OCI-LY7 (cell line): ENCODE data around the gene GTF3C4. TPM values are rescaled to one million over a fixed set of nuclear protein-coding genes. Genes with fewer than 3 reads are reported as not detected.

Source experiments
- BruUV-seq: library from RNA; stranded (reverse); fragments of 400-500 nt; replicated peaks from 2 replicates; lab custom pipeline; 2021; lab: Mats Ljungman, UMichigan
- CTCF ChIA-PET: fragments of 300-600 bp; sonication (Branson Sonifier 250); formaldehyde crosslinking; loops from one replicate; lab custom pipeline; 2022; ENCODE audit warnings: antibody characterized with exemption; ENCODE audit not compliant: unreplicated experiment; lab: Charles Lee
- POLR2A ChIA-PET: fragments of 300-600 bp; sonication (Branson Sonifier 250); formaldehyde crosslinking; loops from one replicate; lab custom pipeline; 2022; ENCODE audit warnings: antibody characterized with exemption; lab: Charles Lee
- DNase-seq: peaks from one replicate; pipeline ENCODE4 v3.0.0-alpha.2; 2015; ENCODE audit warnings: low spot score
- H2AFZ ChIP-seq: fragments of 200-600 bp; sonication (generic), shearing (Covaris generic); 2 replicates; pipeline ENCODE4 v1.6.1; 2014; ENCODE audit warnings: mild to moderate bottlenecking, antibody characterized with exemption, low read length, moderate library complexity
- H3K27ac ChIP-seq: fragments of 200-600 bp; sonication (generic); 2 replicates; pipeline ENCODE4 v1.5.1; 2014; ENCODE audit warnings: mixed run types, low read depth, mild to moderate bottlenecking, moderate library complexity, low read length, inconsistent platforms; ENCODE audit not compliant: poor library complexity, severe bottlenecking
- H3K36me3 ChIP-seq: fragments of 200-600 bp; sonication (generic); 2 replicates; pipeline ENCODE4 v1.6.1; 2014; ENCODE audit warnings: mild to moderate bottlenecking, antibody characterized with exemption, low read length, moderate library complexity, mixed read lengths; ENCODE audit not compliant: insufficient read depth
- H3K4me1 ChIP-seq: fragments of 200-600 bp; sonication (generic); 2 replicates; pipeline ENCODE4 v1.5.1; 2014; ENCODE audit warnings: mild to moderate bottlenecking, low read length; ENCODE audit not compliant: insufficient read depth, poor library complexity, severe bottlenecking
- H3K4me2 ChIP-seq: fragments of 200-600 bp; sonication (generic); 2 replicates; pipeline ENCODE4 v1.6.1; 2014; ENCODE audit warnings: mild to moderate bottlenecking, low read length
- H3K4me3 ChIP-seq: fragments of 200-600 bp; sonication (generic); 2 replicates; pipeline ENCODE4 v1.5.1; 2014; ENCODE audit warnings: mild to moderate bottlenecking, low read depth, low read length; ENCODE audit not compliant: poor library complexity, severe bottlenecking
- H3K79me2 ChIP-seq: fragments of 200-600 bp; sonication (generic); 2 replicates; pipeline ENCODE4 v1.6.1; 2016; ENCODE audit warnings: low read depth, mild to moderate bottlenecking, low read length, moderate library complexity, mixed read lengths; ENCODE audit not compliant: insufficient read depth
- H3K9me2 ChIP-seq: fragments of 200-600 bp; sonication (generic); 2 replicates; pipeline ENCODE4 v1.6.1; 2016; ENCODE audit warnings: mild to moderate bottlenecking, low read length, mixed read lengths; ENCODE audit not compliant: insufficient read depth
- H3K9me3 ChIP-seq: fragments of 200-600 bp; sonication (generic); 2 replicates; pipeline ENCODE4 v1.6.1; 2014; ENCODE audit warnings: mild to moderate bottlenecking, mixed run types, low read length, mixed read lengths
- H4K20me1 ChIP-seq: fragments of 200-600 bp; sonication (generic); 2 replicates; pipeline ENCODE4 v1.6.1; 2014; ENCODE audit warnings: mild to moderate bottlenecking, antibody characterized with exemption, low read length, moderate library complexity, mixed read lengths; ENCODE audit not compliant: insufficient read depth
- CTCF ChIP-seq: fragments of 200-600 bp; sonication (generic); conservative IDR thresholded peaks from 2 replicates; pipeline ENCODE4 v1.5.1; 2014; ENCODE audit warnings: mild to moderate bottlenecking, antibody characterized with exemption, low read length, moderate library complexity, mixed read lengths
- EZH2phosphoT487 ChIP-seq: fragments of 200-600 bp; sonication (generic); IDR thresholded peaks from 2 replicates; pipeline ENCODE4 v1.6.1; 2018; ENCODE audit warnings: low read depth, borderline replicate concordance, mild to moderate bottlenecking, mixed run types, antibody characterized with exemption, low read length, moderate library complexity, mixed read lengths
- intact Hi-C: fragments of 100-400 bp; cut with micrococcal nuclease; formaldehyde crosslinking; loops from one replicate; pipeline ENCODE4 v1.10.0; 2022; ENCODE audit not compliant: unreplicated experiment
- total RNA-seq, 2 experiments: library from RNA; depleted of rRNA in 1 of 2; stranded (reverse); fragments of >200 nt in 1 of 2; shearing (Covaris generic) in 1 of 2; gene quantifications; 2 replicates each; pipeline ENCODE4 v1.2.3, GENCODE V29; 2014 to 2022

Gene GTF3C4
- total RNA-seq, 2 experiments from 2014 or later: 15.7 to 19.0 TPM

- POLR2A ChIA-PET: interaction anchor here (0.6 kb wide), 1 partner anchor 281 kb away, joined by 4 read pairs; the partner anchor contains the start of gene TSC1
- Histone ChIP-seq H3K27ac (no peak overlapping the region), H3K4me3 (no peak overlapping the region), H3K36me3 (peaks cover 70% of the 10 kb centered on the region), H2AFZ (no peak overlapping the region), H3K4me1 (peaks cover 8% of the 10 kb centered on the region), H3K9me2 (no peaks in the 10 kb centered on the region), H3K9me3 (no peaks in the 10 kb centered on the region), H3K79me2 (peaks cover 68% of the 10 kb centered on the region), H4K20me1 (peaks cover 5% of the 10 kb centered on the region; the same call in 1 of the 2 replicates), H3K4me2 (no peak overlapping the region)
- no peak for DNase-seq
- TF ChIP-seq CTCF: no peak
- no peak for TF ChIP-seq EZH2phosphoT487
- intact Hi-C loops: no loop called here
- BruUV-seq: no TSS peak
- CTCF ChIA-PET: no interaction called here
Measured at GRCh38 chr9:132663851-132664250, 6.4 kb upstream of the GTF3C4 start.

- no peak for DNase-seq
- Histone ChIP-seq H3K4me1 (peaks cover 34% of the 10 kb centered on the region), H3K9me2 (no peaks in the 10 kb centered on the region), H3K4me3 (peak overlapping the region; percentile 96), H2AFZ (peak overlapping the region; percentile 71), H4K20me1 (peaks cover 32% of the 10 kb centered on the region), H3K9me3 (no peaks in the 10 kb centered on the region; the same call in 1 of the 2 replicates), H3K4me2 (peak overlapping the region; percentile 83), H3K79me2 (peaks cover 91% of the 10 kb centered on the region), H3K27ac (peak overlapping the region; percentile 72), H3K36me3 (peaks cover 49% of the 10 kb centered on the region)
- POLR2A ChIA-PET: interaction anchor here (0.6 to 2.5 kb wide), 5 partner anchors 9 to 361 kb away, joined by 3 to 6 read pairs (median 4); partner anchors contain the start of gene GTF3C5
- TF ChIP-seq EZH2phosphoT487: no peak
- no peak for TF ChIP-seq CTCF
- TSS peak; percentile 72 for BruUV-seq
- intact Hi-C loops: no loop called here
- CTCF ChIA-PET: no interaction called here
Measured at GRCh38 chr9:132669319-132669697, 956 bp upstream of the GTF3C4 start.

- TF ChIP-seq EZH2phosphoT487: no peak
- 0 out of 2 replicates have a peak, but pooled peaks have one; percentile 30 for TF ChIP-seq CTCF
- peak within 1 kb of the TSS; percentile 96 for H3K4me3 ChIP-seq
Measured at GRCh38 chr9:132669698-132670456, 387 bp upstream of the GTF3C4 start, which contains the start of gene DDX31. Gene DDX31, minus strand, starts transcription at chr9:132669983. Its CDS starts 49 bp downstream, at chr9:132669934.

More at GRCh38 chr9:132669698-132670456, 387 bp upstream of the GTF3C4 start, which contains the start of gene DDX31:
- DNase-seq: peak; percentile 91
- ChIA-PET POLR2A (interaction anchor here (0.5 to 2.5 kb wide), 6 partner anchors 9 to 361 kb away, joined by 3 to 6 read pairs (median 4); partner anchors contain the start of gene GTF3C5), CTCF (no interaction called here)
- peaks cover 34% of the 10 kb centered on the region for H3K4me1 ChIP-seq
- peak within 1 kb of the TSS; percentile 71 for H2AFZ ChIP-seq
- H3K9me3 ChIP-seq: no peaks in the 10 kb centered on the region; the same call in 1 of the 2 replicates
- no TSS peak for BruUV-seq
- H4K20me1 ChIP-seq: peaks cover 31% of the 10 kb centered on the region
- peaks cover 50% of the 10 kb centered on the region for H3K36me3 ChIP-seq
- peak within 1 kb of the TSS; percentile 72 for H3K27ac ChIP-seq
- intact Hi-C loops: no loop called here
- H3K9me2 ChIP-seq: no peaks in the 10 kb centered on the region
- peaks cover 91% of the 10 kb centered on the region for H3K79me2 ChIP-seq
- H3K4me2 ChIP-seq: peak within 1 kb of the TSS; percentile 83
